Measurements from ENCODE around the gene PGC.

The PGC gene

GRCh38 chr6:41697861-41698781, 49.1 kb downstream of the PGC start:
- no peak for DNase-seq (ENCODE audit: low spot score)

DNA sequence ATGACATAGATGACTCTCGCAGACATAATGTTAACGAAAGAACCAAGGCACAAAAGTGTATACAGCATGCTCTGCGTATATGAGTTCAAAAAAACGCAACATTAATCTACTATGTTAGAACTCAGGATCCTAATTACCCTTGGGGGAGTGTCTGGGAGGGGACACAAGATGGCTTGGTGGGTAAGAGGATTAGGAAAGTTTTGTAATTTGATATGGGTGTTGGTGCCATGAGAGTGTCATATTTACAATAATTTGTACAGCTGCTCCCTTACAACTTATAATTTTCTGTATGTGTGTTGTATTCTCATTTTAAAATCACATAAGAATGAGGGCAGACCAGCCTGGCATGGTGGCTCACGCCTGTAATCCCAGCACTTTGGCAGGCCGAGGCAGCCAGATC, 50.4 kb downstream of the PGC start:
- DNase-seq (ENCODE audit: low spot score): no peak

DNA sequence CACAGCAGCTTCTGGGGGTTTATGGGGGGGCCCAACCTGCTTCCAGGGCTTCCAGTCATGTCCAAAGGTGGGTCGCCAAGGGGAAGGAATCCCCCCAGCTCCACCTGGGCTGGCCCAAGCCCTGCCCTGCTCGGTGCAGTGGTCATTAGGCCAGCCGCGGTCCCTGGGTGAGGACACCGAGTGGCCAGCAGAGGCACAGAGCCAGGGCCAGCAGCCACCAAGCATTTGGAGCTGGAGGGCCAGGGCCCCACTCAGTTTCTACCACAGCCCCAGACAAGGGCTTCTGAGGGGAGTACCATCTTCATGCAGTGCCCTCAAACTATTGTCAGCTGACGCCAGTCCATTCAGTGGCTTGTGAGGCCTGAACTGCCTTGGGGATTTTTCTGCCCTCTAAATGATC, 51.4 kb downstream of the PGC start:
- no peak for DNase-seq (ENCODE audit: low spot score)

GRCh38 chr6:41694815-41695526, 52.2 kb downstream of the PGC start:
- DNase-seq (ENCODE audit: low spot score): no peak

DNA sequence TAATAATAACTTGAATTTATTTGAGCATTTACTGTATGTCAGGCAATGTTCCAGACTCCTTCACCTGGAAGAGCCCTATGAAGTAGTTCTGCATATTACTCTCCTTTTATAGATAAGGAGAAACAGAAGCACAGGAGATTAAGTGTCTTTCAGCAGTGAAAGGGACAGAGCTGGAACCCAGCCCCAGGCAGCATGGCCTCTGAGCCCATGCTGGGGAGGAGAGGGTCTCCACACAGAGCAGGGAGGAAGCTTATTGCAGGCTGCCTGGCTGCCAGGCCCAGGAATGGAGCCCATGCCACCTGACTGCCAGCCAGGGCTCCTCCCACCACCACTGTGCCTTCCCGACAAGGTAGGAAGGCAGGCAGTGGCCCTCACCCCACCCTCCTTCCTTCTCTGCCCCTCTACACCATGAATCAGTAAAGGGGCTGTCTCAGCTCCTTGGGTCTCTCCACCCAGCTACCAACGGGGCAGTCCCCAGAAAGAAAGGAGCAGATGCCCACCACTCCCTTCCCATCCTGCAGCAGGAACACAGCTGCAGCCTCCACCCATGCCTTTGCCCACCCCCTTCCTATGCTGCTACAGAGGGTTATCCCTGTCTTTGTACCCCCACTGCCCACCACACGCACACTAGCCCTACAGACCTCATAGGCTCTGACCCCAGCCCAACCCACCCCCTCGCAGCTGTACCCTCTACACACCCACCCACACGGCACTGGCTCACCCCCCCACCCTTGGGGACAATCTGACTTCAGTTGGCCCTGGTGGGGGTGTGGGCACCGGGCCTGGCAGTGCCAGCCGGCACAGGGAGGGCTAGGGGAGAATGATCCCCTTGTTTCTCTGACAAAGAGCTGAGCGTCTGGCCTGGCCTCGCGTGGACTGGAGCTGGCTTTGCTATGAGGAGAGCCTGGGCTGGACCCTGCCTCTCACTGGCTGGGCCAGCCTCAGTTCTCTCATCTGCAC, 53.6 kb downstream of the PGC start:
- no peak for DNase-seq (ENCODE audit: low spot score)

- no peak for DNase-seq (ENCODE audit: low spot score)
Measured at GRCh38 chr6:41692730-41693129, 54.5 kb downstream of the PGC start.

GRCh38 chr6:41692080-41692675, 55.0 kb downstream of the PGC start:
- DNase-seq (ENCODE audit: low spot score): no peak

- DNase-seq (ENCODE audit: low spot score): no peak
Measured at GRCh38 chr6:41691426-41692079, 55.6 kb downstream of the PGC start.

- no peak for DNase-seq (ENCODE audit: low spot score)
Measured at GRCh38 chr6:41690541-41691330, 56.5 kb downstream of the PGC start.

GRCh38 chr6:41689171-41690008, 57.8 kb downstream of the PGC start:
- DNase-seq (ENCODE audit: low spot score): no peak

- DNase-seq (ENCODE audit: low spot score): no peak
Measured at GRCh38 chr6:41688256-41688965, 58.8 kb downstream of the PGC start.

DNA sequence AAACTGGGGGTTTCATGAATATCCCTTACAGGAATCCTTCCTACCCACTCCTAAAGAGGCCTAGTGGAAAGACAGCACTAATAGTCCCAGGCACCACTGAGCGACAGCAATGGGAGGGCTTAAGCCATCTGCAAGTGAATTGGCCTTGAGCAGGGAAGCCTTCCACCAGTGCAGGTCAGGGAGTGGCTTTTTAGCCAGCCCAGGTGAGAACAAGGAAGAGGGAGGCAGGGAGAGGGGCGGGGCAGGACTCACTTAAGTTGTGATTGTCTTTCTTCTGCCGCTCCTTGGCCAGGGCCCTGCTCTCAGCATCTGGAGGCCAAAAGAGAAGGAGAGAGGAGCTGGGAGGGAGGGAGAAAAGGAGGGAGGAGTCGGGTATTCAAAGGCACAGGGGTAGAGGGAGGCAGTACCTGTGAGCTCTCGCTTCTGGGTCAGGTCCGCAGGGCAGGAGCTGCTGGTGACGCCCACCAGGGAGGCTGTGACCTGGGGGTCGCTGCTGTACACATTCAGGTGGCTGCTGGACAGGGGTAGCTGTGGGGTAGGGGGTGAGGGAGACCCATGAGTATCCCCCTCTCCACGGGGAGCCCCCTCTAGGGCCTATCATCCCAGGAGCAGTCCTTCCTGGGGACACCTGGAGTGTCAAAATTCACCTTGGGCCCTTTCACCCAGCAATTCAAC, 59.6 kb downstream of the PGC start:
- no peak for DNase-seq (ENCODE audit: low spot score)
